ENCODE measurements around the gene ACBD3.
A peak's percentile ranks its signal among the peaks of the same experiment; 100 is the strongest.
"Not testable (repeated sequence)": the region's sequence is repeated elsewhere in the genome, so short reads cannot be mapped to it uniquely, and the experiment has no call there.

Gene ACBD3
- total RNA-seq: 51.0 to 63.9 reads per million in 2 donors

DNA sequence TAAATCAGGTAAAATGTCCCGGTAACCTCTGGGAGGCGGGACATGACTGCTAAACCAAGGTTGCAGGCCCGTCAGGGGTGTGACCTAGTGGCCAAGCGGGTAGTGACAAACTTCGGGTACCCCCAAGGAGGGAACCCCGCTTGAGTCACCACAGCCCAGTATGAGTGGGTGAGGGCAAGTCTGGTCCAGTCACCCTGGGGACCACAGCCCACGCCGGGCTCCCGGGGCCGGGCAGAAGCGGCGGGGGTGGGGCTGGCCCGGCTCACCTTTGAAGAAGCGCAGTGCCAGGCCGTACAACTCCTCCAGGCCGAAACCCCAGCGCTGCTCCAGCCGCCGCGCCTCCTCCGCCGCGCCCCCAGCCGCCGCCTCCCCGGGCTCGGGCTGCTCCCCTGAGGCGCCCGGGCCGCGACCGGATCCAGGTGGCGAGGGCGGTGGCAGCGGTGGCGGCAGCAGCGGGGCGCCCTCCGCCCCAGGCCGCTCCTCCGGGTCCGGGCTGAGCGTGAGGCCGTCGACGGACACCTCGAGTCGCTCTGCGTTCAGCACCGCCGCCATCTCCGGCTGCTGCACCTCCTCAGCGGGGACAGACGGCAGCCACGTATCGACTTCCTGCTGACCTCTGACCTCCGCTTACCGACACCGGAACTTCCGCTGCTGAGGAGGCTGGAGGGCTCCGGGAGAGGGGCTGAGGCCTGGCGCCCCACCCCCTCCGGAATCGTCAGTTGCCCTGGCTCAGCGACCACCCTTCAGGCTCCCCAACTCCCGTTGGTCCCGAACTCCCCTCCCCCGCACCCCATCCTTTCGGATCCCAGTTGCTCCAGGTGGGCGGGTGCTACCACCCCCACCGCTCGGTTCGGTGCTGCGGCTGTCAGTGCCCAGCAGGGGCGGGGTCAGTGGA is at the start of gene ACBD3:
Gene ACBD3, minus strand, starts transcription at position 618 of the 895 bp plus-strand sequence. Its CDS starts 66 bp downstream, at position 552.
- DNase-seq: peak; percentile 62 to 94 (median 75)

DNA sequence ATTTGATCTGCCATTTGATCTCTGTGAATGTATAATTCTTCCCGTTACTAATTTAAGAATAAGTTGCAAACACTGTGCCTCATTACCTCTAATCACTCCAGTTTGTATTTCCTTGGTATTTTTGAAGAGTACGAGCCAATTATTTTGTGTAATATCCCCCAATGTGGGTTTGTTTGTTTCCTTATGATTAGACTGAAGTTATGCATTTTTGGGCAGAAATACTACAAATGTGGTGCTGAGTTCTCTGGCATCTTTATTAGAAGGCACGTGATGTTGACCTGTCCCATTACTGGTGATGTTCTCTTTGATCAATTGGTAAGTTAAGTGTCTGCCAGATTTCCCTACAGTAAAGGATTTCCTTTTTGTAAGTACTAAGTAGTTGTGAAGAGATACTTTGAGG is 47.3 kb upstream of the ACBD3 start:
- no peak for DNase-seq

GRCh38 chr1:226233293-226233692 is 46.8 kb upstream of the ACBD3 start:
- DNase-seq: no peak

DNA sequence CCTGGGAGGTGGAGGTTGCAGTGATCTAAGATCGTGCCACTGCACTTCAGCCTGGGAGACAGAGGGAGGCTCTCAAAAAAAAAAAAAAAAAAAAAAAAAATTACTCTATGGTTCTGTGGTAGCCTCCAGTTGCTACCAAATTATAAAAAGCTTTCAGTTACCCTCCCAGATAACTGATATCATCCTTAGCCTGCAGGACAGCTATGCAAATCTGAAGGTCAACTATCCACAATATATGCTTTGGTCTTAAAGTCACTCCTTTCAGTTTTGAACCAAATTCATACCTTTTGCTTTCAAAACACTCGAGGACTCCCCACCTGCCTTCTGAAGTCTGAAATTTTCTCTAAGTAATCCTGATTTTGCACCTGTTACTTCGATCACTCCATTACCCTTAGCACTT is 40.1 kb upstream of the ACBD3 start:
- DNase-seq: no peak

- peak in 1 of 5 experiments; percentile 49 for DNase-seq
Observed at GRCh38 chr1:226223786-226224244, 37.3 kb upstream of the ACBD3 start.

DNA sequence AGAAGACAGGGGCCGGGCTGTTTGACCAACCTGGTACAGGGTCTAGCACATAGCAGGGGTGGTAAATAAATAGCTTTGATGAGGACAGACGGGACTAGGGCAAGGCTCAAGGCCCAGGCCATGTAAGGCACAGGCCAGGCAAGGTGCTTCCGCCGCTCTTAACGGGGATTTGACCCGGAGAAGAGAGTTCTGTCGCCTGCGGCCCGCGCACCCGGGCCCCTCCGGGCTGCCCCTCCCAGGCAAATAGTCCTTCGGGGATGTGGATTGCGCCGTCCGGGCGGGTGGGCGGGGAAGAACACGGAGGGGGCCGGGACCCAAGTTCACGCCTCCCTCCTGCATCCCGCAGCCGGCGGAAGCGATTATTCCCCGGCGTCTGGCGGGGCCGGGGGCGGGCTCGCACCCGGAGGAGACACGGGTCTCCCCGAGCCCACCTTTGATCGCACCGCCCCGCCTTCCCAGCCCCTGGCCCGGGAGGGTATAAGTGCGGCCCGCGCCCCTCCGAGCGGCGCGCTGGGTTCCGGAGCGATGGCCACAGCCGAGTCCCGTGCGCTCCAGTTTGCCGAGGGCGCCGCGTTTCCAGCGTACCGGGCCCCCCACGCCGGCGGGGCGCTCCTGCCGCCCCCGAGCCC is 36.7 kb upstream of the ACBD3 start, which contains the start of gene MIXL1:
Gene MIXL1, plus strand, starts transcription at position 508 of the 629 bp plus-strand sequence. Its CDS starts 18 bp downstream, at position 526.
- no peak for DNase-seq

DNA sequence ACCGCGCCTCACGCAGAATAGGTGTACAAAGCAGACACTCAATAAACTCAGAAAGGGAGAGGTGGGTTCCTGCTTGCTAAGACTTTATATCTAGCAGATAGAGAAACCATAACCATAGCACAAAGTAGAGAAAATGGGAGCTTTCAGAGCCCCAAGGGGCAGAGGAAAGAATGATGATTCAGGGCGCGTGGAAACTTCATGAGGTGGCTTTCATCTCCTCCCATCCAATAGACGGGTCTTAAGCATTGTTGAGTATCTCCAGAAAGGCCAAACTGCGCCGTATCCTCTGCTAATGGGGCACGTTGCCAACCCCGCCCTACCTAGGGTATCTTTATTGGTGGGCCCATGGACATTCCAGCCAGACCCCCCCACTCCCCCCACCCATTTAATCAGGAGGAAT is 36.1 kb upstream of the ACBD3 start:
- DNase-seq: no peak

DNA sequence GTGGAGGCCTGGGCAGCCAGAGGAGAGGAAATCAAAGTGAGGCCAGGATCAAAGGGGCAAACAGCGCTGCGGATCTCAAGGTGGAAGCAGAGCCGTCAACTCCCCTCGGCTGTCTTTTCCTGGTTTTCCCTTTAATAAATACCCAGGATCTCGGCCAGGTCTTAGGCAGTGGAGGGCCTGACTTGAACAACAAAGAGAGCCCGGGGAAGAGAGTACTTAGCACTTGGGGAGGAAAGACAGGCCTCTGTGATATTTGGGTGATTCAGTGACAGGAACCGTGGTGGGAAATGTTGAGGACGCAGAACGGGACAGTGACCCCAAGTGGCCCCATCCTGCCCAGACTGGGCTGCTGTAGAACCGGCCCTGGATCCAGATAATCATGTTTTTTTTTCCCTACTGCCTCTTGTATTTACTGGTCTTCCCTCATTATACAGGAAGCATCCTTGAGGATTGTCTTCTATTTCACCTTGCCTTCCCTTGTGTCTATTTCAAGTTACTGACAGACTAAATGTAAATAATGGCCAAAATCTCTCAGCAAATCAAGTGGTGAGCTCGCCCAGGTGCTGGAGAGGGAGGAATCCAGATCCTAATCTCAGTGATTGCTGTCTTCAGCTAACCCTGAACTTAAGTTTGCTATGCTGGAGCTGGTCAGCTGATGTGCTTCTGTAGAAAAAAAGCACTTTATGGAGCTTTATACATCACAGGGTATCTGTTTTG is 34.1 kb upstream of the ACBD3 start:
- no peak for DNase-seq

DNA sequence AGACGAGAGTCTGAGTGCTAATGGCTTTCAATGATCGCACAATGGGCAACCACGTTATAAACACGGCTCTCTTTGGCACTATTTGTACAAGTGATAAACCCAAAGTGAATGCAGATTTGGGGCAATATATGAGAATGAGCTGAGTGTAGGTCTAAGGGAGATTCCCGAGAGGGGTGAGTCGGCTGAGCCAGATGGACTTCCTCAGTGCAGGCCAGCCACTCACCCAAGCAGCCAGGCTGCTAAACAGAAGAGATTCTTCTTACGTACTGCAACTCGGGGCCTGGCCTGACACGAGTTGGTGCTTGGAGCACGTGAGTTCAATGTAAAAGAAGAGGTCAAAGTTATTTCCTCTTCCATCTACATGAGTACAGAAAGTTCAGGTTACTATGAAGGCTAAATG is 30.7 kb upstream of the ACBD3 start:
- DNase-seq: no peak

DNA sequence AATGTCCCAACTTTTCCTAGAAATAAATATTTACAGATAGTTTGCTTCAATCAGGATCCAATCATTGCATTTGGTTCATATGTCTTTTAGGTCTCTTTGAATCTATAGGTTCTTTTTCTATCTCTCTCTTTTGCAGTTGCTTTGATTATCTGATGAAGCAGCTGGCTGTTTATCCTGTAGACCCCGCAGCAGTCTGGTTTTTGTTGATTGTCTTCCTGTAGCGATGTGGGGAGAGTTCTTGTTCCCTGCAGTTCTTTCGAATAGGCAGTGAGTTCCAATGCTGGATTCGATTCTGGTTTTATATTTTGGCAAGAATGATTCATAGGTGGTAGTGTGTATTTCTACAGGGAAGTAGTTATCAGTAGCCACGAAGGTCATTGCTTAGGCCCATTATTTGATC is 29.5 kb upstream of the ACBD3 start:
- DNase-seq: no peak

- DNase-seq: no peak
Observed at GRCh38 chr1:226215239-226215638, 28.7 kb upstream of the ACBD3 start.

DNA sequence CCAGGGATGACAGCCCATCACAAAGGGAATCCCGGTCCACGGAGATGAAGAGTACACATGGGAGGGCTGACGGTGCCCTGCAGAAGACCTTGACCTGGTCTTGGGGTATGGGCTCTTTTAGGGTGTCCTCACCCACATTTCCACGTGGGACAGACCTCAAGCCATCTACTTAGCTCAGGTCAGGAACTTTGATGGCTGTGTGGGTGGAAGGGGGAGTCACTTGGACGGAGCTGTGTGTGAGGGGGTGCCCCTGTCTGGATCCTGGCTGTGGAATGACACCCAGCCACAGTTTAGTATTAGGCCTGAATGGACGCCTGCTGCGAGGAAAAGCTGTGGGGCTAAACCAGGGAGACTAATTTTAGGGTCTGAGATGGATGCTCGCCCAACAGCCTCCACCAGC is 26.0 kb upstream of the ACBD3 start:
- DNase-seq: no peak

DNA sequence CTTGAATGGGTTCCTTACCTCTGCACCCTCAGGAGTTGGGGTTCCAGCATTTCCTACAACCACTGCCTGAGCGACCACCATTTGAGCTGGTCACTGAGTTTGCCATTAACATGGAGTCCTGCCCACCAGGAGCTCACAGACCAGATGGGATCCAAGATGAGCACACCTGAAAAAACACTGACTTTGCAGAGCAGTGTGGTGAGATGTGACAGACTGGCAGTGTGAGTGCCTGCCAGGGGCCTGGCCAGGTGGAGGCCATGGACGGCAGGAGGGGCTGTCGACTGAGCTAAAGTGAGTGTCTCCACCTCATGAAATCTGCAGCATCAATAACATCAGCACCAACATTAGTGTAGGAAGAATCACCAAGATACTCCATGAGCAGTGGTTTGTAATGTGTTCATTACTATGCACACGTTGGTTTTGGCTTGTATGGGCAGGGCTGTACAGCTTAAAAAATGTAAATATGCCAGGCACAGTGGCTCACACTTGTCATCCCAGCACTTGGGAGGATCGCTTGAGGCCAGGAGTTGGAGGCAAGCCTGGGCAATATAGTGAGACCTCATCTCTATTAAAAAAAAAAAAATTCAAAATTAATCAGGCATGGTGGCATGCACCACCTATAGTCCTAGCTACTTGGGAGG is 24.8 kb upstream of the ACBD3 start:
- no peak for DNase-seq

- DNase-seq: no peak
Observed at GRCh38 chr1:226210571-226211176, 24.1 kb upstream of the ACBD3 start.

- no peak for DNase-seq
Observed at GRCh38 chr1:226209307-226210059, 22.9 kb upstream of the ACBD3 start.

GRCh38 chr1:226207048-226207447 is 20.5 kb upstream of the ACBD3 start:
- DNase-seq: no peak

- no peak for DNase-seq
Observed at GRCh38 chr1:226204198-226204597, 17.7 kb upstream of the ACBD3 start.

DNA sequence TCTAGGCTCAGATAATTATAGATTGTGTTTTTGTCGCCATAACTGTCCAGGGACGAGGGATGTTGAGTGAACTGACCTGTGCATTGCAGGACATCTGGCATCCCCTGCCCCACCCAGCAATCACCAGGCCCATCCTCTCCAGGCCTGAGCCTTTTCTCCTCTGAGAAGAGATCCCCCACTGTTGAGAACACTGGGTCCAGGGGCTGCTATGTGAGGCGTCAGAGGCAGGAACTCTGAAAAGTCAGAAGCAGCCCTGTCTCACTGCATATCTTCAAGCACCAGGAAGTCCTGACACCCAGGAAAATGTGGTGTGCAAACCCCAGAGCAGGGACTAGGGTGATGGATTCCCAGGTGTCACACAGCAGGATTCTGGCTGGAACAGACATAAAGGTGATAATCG is 17.1 kb upstream of the ACBD3 start:
- no peak for DNase-seq

- DNase-seq: no peak
Observed at GRCh38 chr1:226203240-226203639, 16.7 kb upstream of the ACBD3 start.

DNA sequence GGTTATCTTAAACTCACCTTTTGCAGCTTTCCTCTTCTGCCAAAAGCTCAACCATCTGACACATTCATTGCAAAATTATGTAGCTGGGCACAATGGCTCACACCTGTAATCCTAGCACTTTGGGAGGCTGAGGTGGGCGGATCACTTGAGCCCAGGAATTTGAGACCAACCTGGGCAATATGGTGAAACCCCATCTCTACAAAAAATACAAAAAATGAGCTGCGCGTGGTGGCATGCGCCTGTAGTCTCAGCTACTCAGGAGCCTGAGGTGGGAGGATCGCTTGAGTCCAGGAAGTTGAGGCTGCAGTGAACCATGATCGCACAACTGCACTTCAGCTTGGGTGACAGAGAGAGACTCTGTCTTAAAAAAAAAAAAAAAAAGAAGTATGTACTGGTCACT is 16.1 kb upstream of the ACBD3 start:
- not testable (repeated sequence) for DNase-seq

GRCh38 chr1:226202246-226202645 is 15.7 kb upstream of the ACBD3 start:
- DNase-seq: no peak

Data from T-helper 2 cell (primary cell).